ENCODE measurements around the gene BRAF. TPM values are rescaled to one million over a fixed set of nuclear protein-coding genes. Genes with fewer than 3 reads are reported as not detected.
"Not testable (repeated sequence)": the region's sequence is repeated elsewhere in the genome, so short reads cannot be mapped to it uniquely, and the experiment has no call there.

Gene BRAF
- total and polyA plus RNA-seq, 8 donors: 24.5 to 35.9 (median 29.6) TPM

- DNase-seq (no peak), ATAC-seq (no peak)
- Histone ChIP-seq H3K27me3 (no peaks in the 10 kb centered on the region), H3K9me3 (no peaks in the 10 kb centered on the region), H3K27ac (no peak overlapping the region), H3K4me1 (peaks cover 0 to 28% of the 10 kb centered on the region in 2 donors), H3K36me3 (no peaks in the 10 kb centered on the region), H3K4me3 (no peak overlapping the region)
- intact Hi-C loops (cut with DNase I): no loop called here
- TF ChIP-seq CTCF (IDR thresholded peaks at IDR 0.05): no peak
Measured at GRCh38 chr7:140888087-140888486, 36.6 kb downstream of the BRAF start.

- H3K4me3 ChIP-seq: no peak overlapping the region
- intact Hi-C loops (cut with DNase I): no loop called here
- TF ChIP-seq CTCF (IDR thresholded peaks at IDR 0.05): no peak
- H3K27me3 ChIP-seq: no peaks in the 10 kb centered on the region
- H3K4me1 ChIP-seq: peaks cover 0 to 25% of the 10 kb centered on the region in 2 donors
- no peak for DNase-seq
- H3K36me3 ChIP-seq: no peaks in the 10 kb centered on the region
- H3K9me3 ChIP-seq: no peaks in the 10 kb centered on the region
- no peak for ATAC-seq
- H3K27ac ChIP-seq: no peak overlapping the region
Measured at GRCh38 chr7:140885735-140886334, 38.9 kb downstream of the BRAF start.

- no peak for ATAC-seq
- no peaks in the 10 kb centered on the region for H3K36me3 ChIP-seq
- intact Hi-C loops (cut with DNase I): no loop called here
Measured at GRCh38 chr7:140883378-140883777, 41.4 kb downstream of the BRAF start.

GRCh38 chr7:140882834-140883233, 41.9 kb downstream of the BRAF start:
- H3K4me1 ChIP-seq: peaks cover 0 to 13% of the 10 kb centered on the region in 2 donors
- H3K36me3 ChIP-seq; H3K27ac ChIP-seq; DNase-seq; intact Hi-C loops (cut with DNase I); ATAC-seq; H3K4me3 ChIP-seq; H3K27me3 ChIP-seq; H3K9me3 ChIP-seq: not testable (repeated sequence)

More at GRCh38 chr7:140883378-140883777, 41.4 kb downstream of the BRAF start:
- no peak overlapping the region for H3K4me3 ChIP-seq
- H3K27me3 ChIP-seq: no peaks in the 10 kb centered on the region
- no peak for DNase-seq
- H3K27ac ChIP-seq: no peak overlapping the region
- TF ChIP-seq CTCF (IDR thresholded peaks at IDR 0.05): no peak
- H3K9me3 ChIP-seq: no peaks in the 10 kb centered on the region
- peaks cover 0 to 18% of the 10 kb centered on the region in 2 donors for H3K4me1 ChIP-seq

GRCh38 chr7:140881507-140882228, 43.1 kb downstream of the BRAF start:
- Histone ChIP-seq H3K4me3 (no peak overlapping the region), H3K27ac (no peak overlapping the region), H3K27me3 (no peaks in the 10 kb centered on the region), H3K4me1 (peaks cover 0 to 6% of the 10 kb centered on the region in 2 donors), H3K36me3 (no peaks in the 10 kb centered on the region), H3K9me3 (no peaks in the 10 kb centered on the region)
- TF ChIP-seq CTCF (IDR thresholded peaks at IDR 0.05): no peak
- peak; percentile 39 for ATAC-seq
- DNase-seq: no peak
- intact Hi-C loops (cut with DNase I): no loop called here
